ENCODE measurements around the gene RFX5. TPM values are rescaled to one million over a fixed set of nuclear protein-coding genes. Genes with fewer than 3 reads are reported as not detected.
"Not testable (repeated sequence)": the region's sequence is repeated elsewhere in the genome, so short reads cannot be mapped to it uniquely, and the experiment has no call there.

RFX5 gene
- total RNA-seq, result 89.4 TPM
- polyA plus RNA-seq, result 32.9 TPM
- long read RNA-seq, donor 1, partial matches to known transcripts, result 0 of 1 reads
- long read RNA-seq, donor 1, other reads (novel, unspliced or antisense), result 0 of 1 reads
- long read RNA-seq, donor 2, transcript RFX5-215 (11 exons, 2,355 nt), result major isoform, 15 of 58 reads
- long read RNA-seq, donor 2, partial matches to known transcripts, result 28 of 58 reads
- long read RNA-seq, donor 2, other reads (novel, unspliced or antisense), result 8 of 58 reads
- long read RNA-seq, donor 3, transcript RFX5-215 (11 exons, 2,355 nt), result major isoform, 10 of 15 reads
- long read RNA-seq, donor 3, partial matches to known transcripts, result 0 of 15 reads
- long read RNA-seq, donor 3, other reads (novel, unspliced or antisense), result 0 of 15 reads
- long read RNA-seq, donor 4, partial matches to known transcripts, result 0 of 2 reads
- long read RNA-seq, donor 4, other reads (novel, unspliced or antisense), result 0 of 2 reads
- long read RNA-seq, donor 5, transcript RFX5-215 (11 exons, 2,355 nt), result major isoform, 12 of 14 reads
- long read RNA-seq, donor 5, partial matches to known transcripts, result 0 of 14 reads
- long read RNA-seq, donor 5, other reads (novel, unspliced or antisense), result 0 of 14 reads
- long read RNA-seq, donor 6, transcript RFX5-215 (11 exons, 2,355 nt), result major isoform, 7 of 23 reads
- long read RNA-seq, donor 6, partial matches to known transcripts, result 14 of 23 reads
- long read RNA-seq, donor 6, other reads (novel, unspliced or antisense), result 0 of 23 reads
- long read RNA-seq, donor 7, partial matches to known transcripts, result 45 of 54 reads
- long read RNA-seq, donor 7, other reads (novel, unspliced or antisense), result 0 of 54 reads
- long read RNA-seq, donor 8, partial matches to known transcripts, result 0 of 1 reads
- long read RNA-seq, donor 8, other reads (novel, unspliced or antisense), result 0 of 1 reads
- long read RNA-seq, donor 9, transcript RFX5-215 (11 exons, 2,355 nt), result major isoform, 6 of 6 reads
- long read RNA-seq, donor 9, partial matches to known transcripts, result 0 of 6 reads
- long read RNA-seq, donor 9, other reads (novel, unspliced or antisense), result 0 of 6 reads
- long read RNA-seq, donor 10, partial matches to known transcripts, result 0 of 3 reads
- long read RNA-seq, donor 10, other reads (novel, unspliced or antisense), result 0 of 3 reads

DNA sequence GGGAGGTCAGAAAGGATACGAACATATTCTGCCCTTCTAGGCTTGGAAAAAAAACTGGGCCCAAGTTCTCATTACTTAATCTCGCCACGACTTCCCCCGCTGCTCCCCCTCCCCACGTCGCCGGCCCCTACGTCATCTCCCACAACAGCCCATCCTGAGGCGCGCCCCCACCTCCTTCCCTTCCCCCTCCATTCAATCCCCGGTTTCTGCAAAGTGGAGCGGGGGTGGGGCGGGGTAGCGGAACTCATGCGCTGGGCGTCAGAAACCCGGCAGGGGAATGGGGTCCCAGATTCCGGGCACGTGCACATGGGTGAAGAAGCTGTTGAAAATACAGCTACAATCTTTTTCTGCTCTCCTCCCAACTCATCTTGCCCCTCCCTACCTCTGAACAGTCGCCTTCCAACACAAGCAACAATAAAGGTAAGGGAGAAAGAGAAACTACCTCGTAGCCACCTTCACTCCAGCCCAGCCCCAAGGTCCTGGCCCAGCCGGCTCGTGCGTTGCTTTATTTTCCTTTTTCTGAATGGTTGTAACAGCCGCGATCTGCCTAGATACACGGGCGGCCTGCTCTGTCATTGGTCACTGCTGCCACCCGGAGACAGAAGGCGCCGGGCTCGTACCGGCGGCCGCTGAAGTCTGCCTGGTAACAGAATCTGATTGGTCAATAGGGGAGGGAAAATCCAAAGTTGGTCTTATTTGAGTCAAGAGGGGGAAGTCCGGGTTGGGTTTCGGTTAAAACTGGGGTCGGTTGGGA lies at the start of gene RFX5:
Gene RFX5, minus strand, starts transcription at position 484 of the 754 bp plus-strand sequence. CDS start 932 bp downstream, outside the sequence.
- peak; percentile 89 to 98 (median 96) for DNase-seq (ENCODE audit: low read depth in 6 of 9, low spot score in 9 of 9)
- Histone ChIP-seq H3K9me3 (ENCODE audit: control insufficient read depth in 2 of 2, insufficient read depth in 1 of 2, low read length in 1 of 2) (peaks cover 1 to 15% of the 10 kb centered on the region in 2 donors), H3K4me3 (ENCODE audit: low read length in 2 of 2) (peak within 1 kb of the TSS; percentile 60 to 63), H3K36me3 (ENCODE audit: control insufficient read depth in 2 of 2, insufficient read depth in 2 of 2, low read length in 1 of 2) (peaks cover 29 to 36% of the 10 kb centered on the region in 2 donors), H3K27me3 (ENCODE audit: control insufficient read depth in 2 of 2, insufficient read depth in 1 of 2, low read length in 1 of 2) (no peaks in the 10 kb centered on the region), H3K27ac (ENCODE audit: low read depth in 1 of 2, low read length in 1 of 2) (peak within 1 kb of the TSS; percentile 95 to 98), H3K4me1 (ENCODE audit: control insufficient read depth in 2 of 2, insufficient read depth in 2 of 2, low read length in 2 of 2) (peaks cover 11 to 34% of the 10 kb centered on the region in 2 donors)
- under 1% methylated on average over 38 of the region's 38 CpGs for WGBS

DNA sequence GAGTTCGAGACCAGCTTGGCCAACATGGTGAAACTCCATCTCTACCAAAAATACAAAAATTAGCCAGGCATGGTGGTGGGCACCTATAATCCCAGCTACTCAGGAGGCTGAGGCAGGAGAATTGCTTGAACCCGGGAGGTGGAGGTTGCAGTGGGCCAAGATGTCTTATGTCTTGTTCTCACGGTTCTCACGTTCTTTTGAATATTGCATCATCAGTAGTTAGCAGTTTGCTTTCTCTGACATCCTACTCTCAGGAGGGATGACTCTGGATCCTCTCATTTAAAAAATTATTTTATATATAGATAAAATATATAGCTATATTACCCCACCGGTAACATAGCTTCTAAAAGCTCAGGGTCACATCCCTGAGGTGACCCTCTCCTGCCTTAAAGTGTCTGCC lies 49.2 kb upstream of the RFX5 start:
- not testable (repeated sequence) for H3K36me3 ChIP-seq (ENCODE audit: control insufficient read depth in 2 of 2, insufficient read depth in 2 of 2, low read length in 1 of 2); H3K27me3 ChIP-seq (ENCODE audit: control insufficient read depth in 2 of 2, insufficient read depth in 1 of 2, low read length in 1 of 2); H3K4me3 ChIP-seq (ENCODE audit: low read length in 2 of 2); H3K9me3 ChIP-seq (ENCODE audit: control insufficient read depth in 2 of 2, insufficient read depth in 1 of 2, low read length in 1 of 2); H3K27ac ChIP-seq (ENCODE audit: low read depth in 1 of 2, low read length in 1 of 2); DNase-seq (ENCODE audit: low read depth in 6 of 9, low spot score in 9 of 9)
- H3K4me1 ChIP-seq (ENCODE audit: control insufficient read depth in 2 of 2, insufficient read depth in 2 of 2, low read length in 2 of 2), result peaks cover 11 to 13% of the 10 kb centered on the region in 2 donors
- WGBS, result 92% methylated on average over 5 of the region's 5 CpGs

DNA sequence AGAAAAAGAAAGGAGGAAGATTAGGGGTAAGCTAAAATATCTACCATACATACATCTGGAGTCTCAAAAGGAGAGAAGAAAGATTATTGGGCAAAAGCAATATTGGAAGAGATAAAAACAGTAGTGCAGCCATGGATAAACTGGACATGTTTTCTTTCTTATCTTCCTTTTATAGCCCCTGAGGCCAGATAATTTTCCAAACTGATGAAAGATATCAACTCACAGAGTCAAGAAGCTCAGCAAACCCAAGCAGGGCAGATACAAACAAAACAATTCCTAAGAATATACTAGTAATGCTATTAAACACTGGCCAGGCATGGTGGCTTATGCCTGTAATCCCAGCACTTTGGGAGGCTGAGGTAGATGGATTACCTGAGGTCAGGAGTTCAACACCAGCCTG lies 46.5 kb upstream of the RFX5 start:
- Histone ChIP-seq H3K4me1 (ENCODE audit: control insufficient read depth in 2 of 2, insufficient read depth in 2 of 2, low read length in 2 of 2) (peaks cover 2% of the 10 kb centered on the region in 2 donors), H3K27me3 (ENCODE audit: control insufficient read depth in 2 of 2, insufficient read depth in 1 of 2, low read length in 1 of 2) (no peaks in the 10 kb centered on the region), H3K36me3 (ENCODE audit: control insufficient read depth in 2 of 2, insufficient read depth in 2 of 2, low read length in 1 of 2) (no peaks in the 10 kb centered on the region), H3K27ac (ENCODE audit: low read depth in 1 of 2, low read length in 1 of 2) (no peak overlapping the region), H3K4me3 (ENCODE audit: low read length in 2 of 2) (no peak overlapping the region), H3K9me3 (ENCODE audit: control insufficient read depth in 2 of 2, insufficient read depth in 1 of 2, low read length in 1 of 2) (no peaks in the 10 kb centered on the region)
- no peak for DNase-seq (ENCODE audit: low read depth in 6 of 9, low spot score in 9 of 9)

DNA sequence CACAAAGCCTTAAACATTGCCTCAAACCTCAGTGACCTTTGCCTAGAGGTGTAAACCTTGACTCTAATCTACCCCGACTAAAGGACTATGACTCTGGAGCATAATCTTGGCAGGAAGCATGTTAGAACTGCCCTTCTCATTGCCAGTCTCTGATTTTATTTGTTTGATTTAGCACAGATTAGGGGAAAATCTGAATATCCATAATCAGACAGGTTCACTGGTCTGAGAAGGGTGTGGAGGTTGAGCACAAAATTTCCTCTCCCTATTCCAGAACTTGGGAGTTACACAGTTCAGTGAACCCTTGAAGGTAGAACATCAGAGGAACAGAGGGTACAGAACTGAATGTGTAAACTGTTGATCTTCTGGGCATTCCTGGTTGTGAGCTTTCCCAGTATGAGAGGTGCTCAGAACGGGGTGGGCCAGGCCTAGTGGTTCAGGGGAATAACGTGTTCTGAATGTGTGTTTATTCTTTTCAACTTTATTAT lies 44.1 kb upstream of the RFX5 start:
- H3K27me3 ChIP-seq (ENCODE audit: control insufficient read depth in 2 of 2, insufficient read depth in 1 of 2, low read length in 1 of 2), result no peaks in the 10 kb centered on the region
- no peak for DNase-seq (ENCODE audit: low read depth in 6 of 9, low spot score in 9 of 9)
- 95% methylated on average over 3 of the region's 3 CpGs for WGBS
- no peaks in the 10 kb centered on the region for H3K9me3 ChIP-seq (ENCODE audit: control insufficient read depth in 2 of 2, insufficient read depth in 1 of 2, low read length in 1 of 2)
- no peaks in the 10 kb centered on the region for H3K4me1 ChIP-seq (ENCODE audit: control insufficient read depth in 2 of 2, insufficient read depth in 2 of 2, low read length in 2 of 2)
- H3K27ac ChIP-seq (ENCODE audit: low read depth in 1 of 2, low read length in 1 of 2), result no peak overlapping the region
- H3K36me3 ChIP-seq (ENCODE audit: control insufficient read depth in 2 of 2, insufficient read depth in 2 of 2, low read length in 1 of 2), result no peaks in the 10 kb centered on the region
- no peak overlapping the region for H3K4me3 ChIP-seq (ENCODE audit: low read length in 2 of 2)

DNA sequence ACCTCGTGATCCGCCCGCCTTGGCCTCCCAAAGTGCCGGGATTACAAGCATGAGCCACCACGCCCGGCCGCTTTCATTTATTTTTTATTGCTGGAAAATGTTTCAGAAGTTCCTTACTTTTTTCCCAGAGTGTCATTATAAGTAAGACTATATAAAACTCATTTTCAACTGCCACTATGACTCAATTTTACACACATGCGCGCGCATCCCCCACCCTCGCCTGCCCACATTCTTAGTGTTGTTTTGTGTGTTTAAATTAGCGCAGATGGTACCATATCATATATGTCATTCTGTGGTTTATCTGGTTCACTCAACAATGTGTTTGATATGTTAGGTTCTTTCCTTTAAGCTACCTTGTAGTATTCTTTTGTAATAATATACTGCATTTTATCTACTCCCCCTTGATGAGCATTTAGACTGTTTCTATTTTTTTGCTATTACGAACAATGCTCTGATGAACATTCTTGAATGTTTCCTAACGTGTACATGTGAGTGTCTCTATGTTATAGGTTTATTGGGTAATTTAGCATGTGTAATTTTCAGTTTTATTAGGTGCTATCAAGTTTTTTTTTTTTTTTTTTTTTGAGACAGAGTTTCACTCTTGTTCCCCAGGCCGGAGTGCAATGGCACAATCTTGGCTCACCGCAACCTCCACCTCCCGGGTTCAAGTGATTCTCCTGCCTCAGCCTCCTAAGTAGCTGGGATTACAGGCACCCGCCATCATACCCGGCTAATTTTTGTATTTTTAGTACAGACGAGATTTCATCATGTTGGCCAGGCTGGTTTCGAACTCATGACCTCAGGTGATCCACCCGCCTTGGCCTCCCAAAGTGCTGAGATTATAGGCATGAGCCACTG lies 43.4 kb upstream of the RFX5 start:
- H3K27ac ChIP-seq (ENCODE audit: low read depth in 1 of 2, low read length in 1 of 2), result not testable (repeated sequence)

DNA sequence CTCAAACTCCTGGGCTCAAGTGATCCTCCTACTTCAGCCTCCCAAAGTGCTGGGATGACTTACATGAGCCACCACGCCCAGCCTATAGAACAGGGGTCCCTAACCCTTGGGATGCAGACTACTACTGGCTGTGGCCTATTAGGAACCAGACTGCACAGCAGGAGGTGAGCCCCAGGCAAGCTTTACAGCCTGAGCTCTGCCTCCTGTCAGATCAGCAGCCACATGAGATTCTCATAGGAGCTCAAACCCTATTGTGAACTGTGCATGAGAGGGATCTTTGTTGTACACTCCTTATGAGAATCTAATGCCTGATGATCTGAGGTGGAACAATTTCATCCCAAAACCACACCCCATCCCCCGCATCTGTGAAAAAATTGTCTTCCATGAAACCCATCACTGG lies 39.0 kb upstream of the RFX5 start:
- Histone ChIP-seq H3K36me3 (ENCODE audit: control insufficient read depth in 2 of 2, insufficient read depth in 2 of 2, low read length in 1 of 2) (no peaks in the 10 kb centered on the region), H3K27me3 (ENCODE audit: control insufficient read depth in 2 of 2, insufficient read depth in 1 of 2, low read length in 1 of 2) (no peaks in the 10 kb centered on the region), H3K27ac (ENCODE audit: low read depth in 1 of 2, low read length in 1 of 2) (no peak overlapping the region), H3K4me3 (ENCODE audit: low read length in 2 of 2) (no peak overlapping the region), H3K4me1 (ENCODE audit: control insufficient read depth in 2 of 2, insufficient read depth in 2 of 2, low read length in 2 of 2) (no peaks in the 10 kb centered on the region), H3K9me3 (ENCODE audit: control insufficient read depth in 2 of 2, insufficient read depth in 1 of 2, low read length in 1 of 2) (no peaks in the 10 kb centered on the region)
- DNase-seq (ENCODE audit: low read depth in 6 of 9, low spot score in 9 of 9), result no peak
- WGBS, result 90% methylated on average over 2 of the region's 2 CpGs

More for the DNA sequence above, 43.4 kb upstream of the RFX5 start:
- not testable (repeated sequence) for DNase-seq (ENCODE audit: low read depth in 6 of 9, low spot score in 9 of 9); H3K9me3 ChIP-seq (ENCODE audit: control insufficient read depth in 2 of 2, insufficient read depth in 1 of 2, low read length in 1 of 2); H3K27me3 ChIP-seq (ENCODE audit: control insufficient read depth in 2 of 2, insufficient read depth in 1 of 2, low read length in 1 of 2); H3K36me3 ChIP-seq (ENCODE audit: control insufficient read depth in 2 of 2, insufficient read depth in 2 of 2, low read length in 1 of 2); H3K4me1 ChIP-seq (ENCODE audit: control insufficient read depth in 2 of 2, insufficient read depth in 2 of 2, low read length in 2 of 2); H3K4me3 ChIP-seq (ENCODE audit: low read length in 2 of 2)
- WGBS, result 93% methylated on average over 22 of the region's 22 CpGs

DNA sequence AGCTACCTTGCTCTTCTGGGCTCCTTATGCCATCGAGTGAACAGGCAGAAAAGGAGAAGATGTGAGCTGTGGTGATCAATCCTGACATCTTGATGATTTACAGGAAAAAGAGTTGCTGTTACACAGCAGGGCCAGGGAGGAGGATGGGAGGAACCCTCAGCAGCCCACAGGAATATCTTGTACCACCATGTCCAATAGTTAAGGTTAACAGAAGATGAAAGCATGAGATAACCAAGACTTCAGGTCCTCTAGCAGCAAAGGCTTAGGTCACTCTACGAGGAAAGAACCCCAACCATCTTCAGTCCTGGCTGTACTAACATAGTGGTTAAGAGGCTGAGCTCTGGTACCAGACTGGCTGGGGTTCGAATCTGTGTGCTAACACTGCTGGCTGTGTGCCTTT lies 37.5 kb upstream of the RFX5 start:
- H3K27me3 ChIP-seq (ENCODE audit: control insufficient read depth in 2 of 2, insufficient read depth in 1 of 2, low read length in 1 of 2), result no peaks in the 10 kb centered on the region
- H3K9me3 ChIP-seq (ENCODE audit: control insufficient read depth in 2 of 2, insufficient read depth in 1 of 2, low read length in 1 of 2), result no peaks in the 10 kb centered on the region
- no peaks in the 10 kb centered on the region for H3K4me1 ChIP-seq (ENCODE audit: control insufficient read depth in 2 of 2, insufficient read depth in 2 of 2, low read length in 2 of 2)
- H3K36me3 ChIP-seq (ENCODE audit: control insufficient read depth in 2 of 2, insufficient read depth in 2 of 2, low read length in 1 of 2), result no peaks in the 10 kb centered on the region
- 88% methylated on average over 3 of the region's 3 CpGs for WGBS
- no peak overlapping the region for H3K27ac ChIP-seq (ENCODE audit: low read depth in 1 of 2, low read length in 1 of 2)
- H3K4me3 ChIP-seq (ENCODE audit: low read length in 2 of 2), result no peak overlapping the region
- no peak for DNase-seq (ENCODE audit: low read depth in 6 of 9, low spot score in 9 of 9)
